HG03354 (cell line): Measurements from ENCODE around the gene PPP1R14B.

Source experiments
- ATAC-seq: cut with Tn5 transposase; IDR thresholded peaks from one replicate; pipeline ENCODE4 v1.9.1; 2021; ENCODE audit warnings: mild to moderate bottlenecking; ENCODE audit not compliant: unreplicated experiment, poor library complexity, severe bottlenecking

PPP1R14B gene

DNA sequence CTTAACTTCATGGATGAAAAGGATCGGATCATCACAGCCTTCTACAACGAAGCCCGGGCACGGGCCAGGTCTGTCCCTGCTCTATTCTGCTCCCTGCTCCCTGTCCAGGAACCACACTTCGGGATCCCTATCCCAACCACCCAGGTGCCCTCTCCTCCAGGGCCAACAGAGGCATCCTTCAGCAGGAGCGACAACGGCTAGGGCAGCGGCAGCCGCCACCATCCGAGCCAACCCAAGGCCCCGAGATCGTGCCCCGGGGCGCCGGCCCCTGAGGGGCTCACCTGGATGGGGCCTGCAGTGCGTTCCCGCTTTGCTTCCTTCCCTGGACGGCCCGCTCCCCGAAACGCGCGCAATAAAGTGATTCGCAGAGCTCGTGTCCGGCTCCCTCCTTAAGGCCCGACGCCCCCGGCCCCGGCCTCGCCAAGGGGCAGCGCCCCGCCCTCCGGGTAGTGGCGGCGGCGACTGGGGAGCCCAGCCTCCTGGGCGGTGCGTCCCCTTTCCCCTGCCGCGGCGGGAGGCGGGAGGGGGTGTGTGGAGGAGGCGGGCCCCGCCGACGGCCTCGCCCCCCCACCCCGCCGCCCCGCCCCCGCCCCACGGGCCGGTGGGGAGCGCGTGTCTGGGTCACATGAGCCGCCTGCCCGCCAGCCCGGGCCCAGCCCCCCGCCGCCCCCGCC, 12.7 kb downstream of the PPP1R14B start, which contains the start of gene VEGFB:
VEGFB (plus strand) TSS at position 672 of the 674 bp plus-strand sequence. CDS start 250 bp downstream, outside the sequence.
- ATAC-seq, result peak; percentile 34

DNA sequence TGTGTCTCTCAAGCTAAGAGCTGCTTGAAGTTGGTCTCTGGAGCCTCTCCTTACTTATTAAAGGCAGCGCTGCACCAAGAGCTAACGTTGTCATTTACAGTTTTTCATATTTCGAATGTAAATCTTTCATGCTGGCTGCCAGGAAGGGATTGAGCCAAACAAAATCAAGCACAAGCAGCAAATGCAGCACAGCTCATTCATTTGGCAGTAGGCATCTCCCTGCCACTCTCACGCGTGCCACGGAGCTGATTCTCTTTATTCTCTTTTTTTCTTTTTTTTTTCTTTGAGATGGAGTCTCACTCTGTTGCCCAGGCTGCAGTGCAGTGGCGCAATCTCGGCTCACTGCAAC, 13.8 kb downstream of the PPP1R14B start:
- no peak for ATAC-seq

DNA sequence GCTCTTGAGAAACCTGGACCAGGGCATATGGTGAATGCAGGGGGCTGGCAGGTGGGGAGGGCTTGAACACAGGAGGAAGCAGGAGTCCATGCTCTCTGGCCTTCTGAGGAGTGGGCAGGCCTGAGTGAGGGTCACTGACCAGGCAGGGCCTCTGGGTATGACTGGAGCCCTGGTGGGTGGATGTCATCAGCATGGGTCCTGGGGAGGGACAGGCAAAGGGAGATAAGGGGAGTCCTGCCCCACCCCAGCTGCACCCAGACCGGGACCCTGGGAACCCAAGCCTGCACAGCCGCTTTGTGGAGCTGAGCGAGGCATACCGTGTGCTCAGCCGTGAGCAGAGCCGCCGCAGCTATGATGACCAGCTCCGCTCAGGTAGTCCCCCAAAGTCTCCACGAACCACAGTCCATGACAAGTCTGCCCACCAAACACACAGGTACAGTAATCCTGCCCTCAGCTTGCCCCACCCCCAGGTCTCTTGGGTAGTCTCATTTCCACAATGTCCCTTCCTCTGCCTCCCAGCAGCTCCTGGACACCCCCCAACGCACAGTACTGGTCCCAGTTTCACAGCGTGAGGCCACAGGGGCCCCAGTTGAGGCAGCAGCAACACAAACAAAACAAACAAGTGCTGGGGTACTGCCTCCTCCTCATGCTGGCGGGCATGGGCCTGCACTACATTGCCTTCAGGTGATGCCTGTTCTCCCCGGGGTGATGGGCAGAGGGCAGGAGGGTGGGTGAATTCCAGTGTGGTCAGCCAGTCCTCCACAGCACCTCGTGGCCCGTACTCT, 14.4 kb downstream of the PPP1R14B start:
- no peak for ATAC-seq

DNA sequence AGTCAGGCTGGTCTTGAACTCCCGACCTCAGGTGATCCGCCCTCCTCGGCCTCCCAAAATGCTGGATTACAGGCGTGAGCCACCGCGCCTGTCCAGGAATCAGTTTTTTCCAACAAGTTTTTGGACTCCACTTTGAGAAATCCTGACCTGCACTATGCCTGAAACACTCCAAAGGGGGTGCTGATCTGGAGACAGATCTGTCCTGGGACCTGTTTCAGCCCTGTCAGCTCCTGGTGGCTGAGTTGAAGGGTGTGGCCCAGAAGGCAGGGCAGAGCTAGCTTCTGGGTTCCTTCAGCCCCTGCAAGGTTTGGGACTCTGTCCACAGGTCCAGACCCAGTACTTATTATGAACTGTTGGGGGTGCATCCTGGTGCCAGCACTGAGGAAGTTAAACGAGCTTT, 15.2 kb downstream of the PPP1R14B start:
- ATAC-seq, result no peak

DNA sequence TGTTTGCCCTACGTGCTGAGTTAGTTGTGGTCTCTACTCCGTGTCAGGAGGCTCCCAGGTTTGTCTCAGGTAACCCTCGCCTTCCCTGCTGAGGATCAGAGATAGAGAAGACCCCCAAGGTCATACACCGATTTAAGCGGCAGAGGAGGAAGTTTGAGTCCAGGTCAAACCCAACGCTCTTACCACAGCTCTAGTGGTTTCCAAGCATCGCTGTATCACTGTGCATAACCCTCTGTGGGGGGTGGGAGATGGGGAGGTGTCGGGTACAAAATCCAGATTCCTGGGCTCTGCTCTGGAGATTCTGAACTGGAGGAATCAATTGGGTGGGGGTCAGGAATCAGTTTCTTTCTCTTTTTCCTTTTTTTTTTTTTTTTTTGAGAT, 15.8 kb downstream of the PPP1R14B start:
- ATAC-seq, result no peak

DNA sequence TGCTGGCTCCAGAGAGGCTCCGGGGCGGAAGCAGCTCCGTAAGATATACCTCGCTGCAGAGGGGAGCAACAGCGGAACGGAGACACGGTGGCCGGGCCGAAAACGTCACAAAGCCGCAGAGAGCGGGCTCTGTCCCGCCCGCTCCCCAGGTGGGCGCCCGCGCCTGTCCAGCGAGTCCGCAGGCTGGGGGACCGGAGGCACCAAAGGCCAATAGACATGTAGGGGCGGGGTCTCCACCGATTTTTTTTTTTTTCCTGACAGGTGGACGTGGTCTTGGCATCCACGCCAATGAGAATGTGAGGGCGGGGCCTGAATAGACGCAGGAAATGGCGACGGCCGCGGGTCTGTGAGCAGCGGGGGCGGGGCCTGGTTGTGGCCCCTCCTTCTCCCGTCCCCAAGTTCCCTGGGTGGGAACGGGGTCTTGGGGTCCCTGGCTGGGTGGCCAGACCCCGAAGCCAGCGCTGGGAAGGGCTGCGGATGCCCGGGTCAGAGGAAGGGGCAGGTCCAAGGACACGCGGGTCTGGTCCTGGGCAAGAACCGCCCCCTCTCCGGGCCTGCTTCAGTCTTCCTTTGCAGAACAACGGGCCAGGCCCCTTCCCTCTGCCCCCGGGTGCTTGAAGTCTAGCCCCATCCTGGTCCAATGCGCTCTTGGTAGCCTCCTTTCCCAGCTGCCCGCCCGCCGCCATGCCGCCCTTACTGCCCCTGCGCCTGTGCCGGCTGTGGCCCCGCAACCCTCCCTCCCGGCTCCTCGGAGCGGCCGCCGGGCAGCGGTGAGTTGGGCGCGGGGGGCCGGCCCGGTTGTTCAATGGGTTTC, 16.4 kb downstream of the PPP1R14B start, which contains the start of gene DNAJC4:
DNAJC4 (plus strand) TSS at position 378 of the 814 bp plus-strand sequence; CDS start at position 685, 307 bp downstream.
- peak; percentile 53 for ATAC-seq

DNA sequence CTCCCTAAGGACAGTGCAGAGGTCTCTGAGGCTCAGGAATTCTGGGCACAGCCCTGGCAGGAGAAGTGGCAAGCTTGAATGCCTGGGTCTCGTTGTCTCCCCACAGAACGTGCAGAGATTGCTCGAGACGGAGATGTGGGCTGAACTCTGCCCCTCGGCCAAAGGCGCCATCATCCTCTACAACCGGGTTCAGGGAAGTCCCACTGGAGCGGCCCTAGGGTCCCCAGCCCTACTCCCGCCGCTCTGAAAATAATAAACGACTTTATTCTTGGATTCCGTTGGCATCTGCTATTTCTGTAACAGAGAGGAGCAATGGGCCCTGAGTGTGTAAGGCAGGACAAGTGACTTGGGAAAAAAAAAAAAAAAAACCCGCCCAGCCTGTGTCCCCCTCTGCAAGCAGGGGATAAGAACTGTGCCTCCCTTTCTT, 17.0 kb downstream of the PPP1R14B start:
- ATAC-seq, result no peak

DNA sequence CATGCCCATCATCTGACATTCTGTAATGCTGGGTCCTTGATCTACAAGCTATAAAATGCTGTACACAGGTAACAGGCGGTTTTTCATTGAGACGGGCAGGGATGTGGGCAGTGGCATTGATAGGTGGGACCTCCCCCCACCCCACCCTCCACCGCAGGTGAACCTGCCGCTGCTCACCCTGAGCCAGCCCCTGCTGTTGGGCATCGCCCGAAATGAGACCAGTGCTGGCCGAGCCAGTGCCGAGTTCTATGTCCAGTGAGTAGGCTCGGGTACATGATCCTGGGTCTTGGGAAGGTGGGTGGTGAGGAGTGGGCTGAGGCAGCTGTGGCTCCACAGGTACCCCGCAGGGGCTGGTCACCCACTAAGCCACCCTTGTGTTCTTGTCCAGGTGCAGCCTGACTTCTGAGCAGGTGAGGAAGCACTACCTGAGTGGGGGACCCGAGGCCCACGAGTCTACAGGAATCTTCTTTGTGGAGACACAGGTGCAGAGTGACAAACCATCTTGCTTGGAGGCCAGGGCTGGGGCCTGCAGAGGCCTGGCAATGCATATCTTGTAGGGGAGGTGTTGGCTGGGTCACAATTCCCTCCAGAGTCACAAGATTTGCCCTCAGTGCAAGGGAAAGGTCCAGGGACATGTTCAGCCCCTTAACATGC, 17.5 kb downstream of the PPP1R14B start:
- no peak for ATAC-seq

DNA sequence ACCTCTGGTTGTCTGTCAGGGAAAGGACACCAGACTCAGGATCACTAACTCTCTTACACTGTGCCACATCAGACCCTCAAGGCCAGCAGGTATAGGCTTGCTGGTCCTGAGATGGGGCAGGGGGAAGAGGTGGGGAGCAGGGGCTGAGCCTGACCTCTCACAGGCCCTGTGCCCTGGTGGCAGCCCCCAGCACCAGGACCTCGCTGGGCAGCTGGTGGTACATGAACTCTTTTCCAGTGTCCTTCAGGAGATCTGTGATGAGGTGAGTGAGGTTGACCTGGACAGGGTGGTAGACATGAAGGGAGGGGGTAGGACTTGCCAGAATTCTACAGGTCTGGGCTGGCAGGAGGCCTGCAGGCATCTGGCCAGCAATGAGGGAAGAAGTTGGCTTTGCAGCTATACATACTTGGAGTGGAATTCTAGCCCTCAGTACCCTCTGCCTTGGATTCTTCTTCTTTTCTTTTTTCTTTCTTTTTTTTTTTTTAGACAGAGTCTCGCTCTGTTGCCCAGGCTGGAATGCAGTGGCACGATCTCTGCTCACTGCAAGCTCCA, 19.3 kb downstream of the PPP1R14B start:
- no peak for ATAC-seq

DNA sequence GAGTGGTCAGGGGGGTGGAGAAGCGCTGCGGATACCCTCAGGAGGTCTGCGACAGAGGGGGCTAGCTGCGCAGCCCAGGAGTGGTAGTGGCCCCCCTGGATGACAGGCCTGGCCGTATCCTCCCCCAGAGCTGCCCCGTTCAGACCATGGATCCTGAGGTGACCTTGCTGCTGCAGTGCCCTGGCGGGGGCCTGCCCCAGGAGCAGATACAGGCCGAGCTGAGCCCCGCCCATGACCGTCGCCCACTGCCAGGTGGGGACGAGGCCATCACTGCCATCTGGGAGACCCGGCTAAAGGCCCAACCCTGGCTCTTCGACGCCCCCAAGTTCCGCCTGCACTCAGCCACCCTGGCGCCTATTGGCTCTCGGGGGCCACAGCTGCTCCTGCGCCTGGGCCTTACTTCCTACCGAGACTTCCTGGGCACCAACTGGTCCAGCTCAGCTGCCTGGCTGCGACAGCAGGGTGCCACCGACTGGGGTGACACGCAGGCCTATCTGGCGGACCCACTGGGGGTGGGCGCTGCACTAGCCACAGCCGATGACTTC, 20.2 kb downstream of the PPP1R14B start:
- peak; percentile 20 for ATAC-seq

DNA sequence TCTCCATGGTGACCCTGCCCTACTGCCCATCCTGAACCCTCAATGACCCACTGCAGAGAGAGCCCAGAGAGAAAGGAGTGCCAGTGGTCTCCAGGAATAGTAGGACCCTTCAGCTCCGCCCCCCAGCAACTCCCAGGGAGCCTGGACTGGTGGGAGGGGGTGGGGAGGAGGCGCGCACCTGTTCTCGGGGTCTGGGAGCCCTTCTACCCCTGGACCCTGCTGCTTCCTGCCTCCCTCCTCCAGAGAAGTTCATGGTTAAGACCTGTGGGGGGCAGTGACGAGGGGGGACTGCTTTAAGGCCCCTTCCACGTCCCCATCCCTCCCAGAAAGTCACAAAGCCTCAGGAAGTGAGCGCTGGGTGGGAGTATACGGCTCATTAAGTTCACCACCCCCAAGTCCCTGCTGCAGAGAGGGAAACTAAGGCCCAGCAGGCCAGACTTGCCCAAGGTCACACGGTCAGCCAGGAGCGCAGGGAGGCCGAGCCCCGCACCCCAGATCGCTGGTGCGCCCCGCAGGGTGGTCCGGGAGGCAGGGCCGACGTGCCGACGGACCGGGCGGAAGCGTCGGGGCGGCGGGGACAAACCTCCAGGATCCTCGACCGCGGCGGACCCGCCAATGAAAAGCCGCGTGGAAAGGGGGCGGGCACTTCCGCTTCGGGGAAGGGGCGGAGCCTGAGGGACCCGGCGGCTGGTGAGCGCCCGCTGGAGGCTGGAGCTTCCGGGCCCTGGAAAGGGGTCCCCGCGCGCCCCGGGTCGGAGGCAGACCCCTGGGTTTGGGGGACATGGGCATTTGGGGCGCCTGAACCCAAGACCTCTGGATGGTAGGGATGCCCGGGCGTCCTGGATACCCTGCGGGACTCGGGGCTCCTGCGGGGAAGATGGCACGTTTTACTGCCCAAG, 20.9 kb downstream of the PPP1R14B start, which contains the start of the genes NUDT22 and TRPT1:
NUDT22 (plus strand) TSS at position 667 of the 899 bp plus-strand sequence. CDS start 379 bp downstream, outside the sequence.
TRPT1 (minus strand) TSS at position 579 of the 899 bp plus-strand sequence; CDS start at position 253, 326 bp downstream.
- peak; percentile 57 for ATAC-seq

DNA sequence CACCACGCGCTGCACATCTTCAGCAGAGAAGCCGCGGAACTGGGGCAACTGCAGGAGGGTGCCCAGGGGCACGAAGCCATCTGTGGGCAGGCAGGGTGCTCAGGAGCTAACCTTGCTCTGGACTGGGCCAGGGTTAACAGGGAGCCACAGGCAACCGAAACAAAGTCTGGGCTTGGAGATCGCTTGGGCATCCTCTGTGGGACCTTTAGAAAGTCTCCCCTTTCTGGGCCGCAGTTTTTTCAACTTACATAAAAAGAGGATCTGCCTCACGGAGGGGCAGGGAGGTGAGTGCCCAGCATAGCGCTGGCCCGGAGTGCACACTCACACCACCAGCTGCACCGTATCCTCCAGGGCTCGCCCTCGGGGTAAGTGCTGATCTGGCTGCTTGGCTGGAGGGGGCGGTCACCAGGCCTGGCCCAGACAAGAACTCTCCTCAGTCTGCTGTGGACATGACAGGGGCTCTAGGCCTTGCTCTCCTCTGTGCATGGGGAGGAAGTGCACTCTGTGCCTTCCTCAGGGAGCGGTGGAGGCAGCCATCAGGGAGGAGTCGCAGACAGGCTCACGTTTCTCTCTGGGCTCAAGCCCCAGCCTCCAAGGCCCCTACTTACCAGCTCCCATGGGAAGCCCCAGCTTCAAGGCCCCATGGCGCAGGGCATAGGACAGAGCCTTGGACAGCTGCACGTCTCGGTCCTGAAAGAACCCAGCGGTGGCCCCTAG, 21.7 kb downstream of the PPP1R14B start:
- no peak for ATAC-seq

DNA sequence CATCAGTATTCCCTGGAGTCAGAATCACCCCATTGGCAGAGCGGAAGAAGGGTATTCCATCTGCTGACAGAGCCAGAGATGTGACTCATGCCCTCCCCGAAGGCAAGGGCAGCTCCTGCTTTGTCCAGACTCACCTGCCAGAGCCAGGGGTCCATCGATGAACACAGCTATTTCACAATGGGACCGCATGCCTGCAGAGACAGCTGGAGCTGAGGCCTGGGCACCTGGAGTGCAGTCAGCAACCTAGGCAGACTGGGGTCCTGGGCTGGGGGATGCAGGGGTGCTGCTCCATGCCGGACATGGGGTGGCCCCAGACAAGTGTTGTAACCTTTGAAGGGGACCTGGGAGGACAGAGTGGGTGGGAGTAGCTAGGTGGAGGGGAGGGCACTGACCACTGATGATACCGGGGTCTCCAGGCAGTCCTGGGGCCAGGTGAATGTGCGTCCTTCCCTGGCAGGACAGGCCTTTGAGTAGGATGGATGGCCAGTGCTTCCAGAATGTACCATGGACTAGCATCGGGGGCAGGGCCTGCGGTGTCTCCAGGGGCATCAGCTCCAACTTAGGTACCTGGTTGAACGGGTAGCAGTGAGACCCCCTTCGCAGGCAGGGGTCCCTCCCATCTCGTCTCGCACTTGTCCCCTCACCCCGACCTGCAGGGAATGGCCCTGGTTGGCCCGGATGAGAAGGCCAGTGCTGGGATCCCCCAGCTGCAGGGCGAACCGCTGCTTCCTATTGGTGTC, 22.4 kb downstream of the PPP1R14B start:
- ATAC-seq, result no peak

DNA sequence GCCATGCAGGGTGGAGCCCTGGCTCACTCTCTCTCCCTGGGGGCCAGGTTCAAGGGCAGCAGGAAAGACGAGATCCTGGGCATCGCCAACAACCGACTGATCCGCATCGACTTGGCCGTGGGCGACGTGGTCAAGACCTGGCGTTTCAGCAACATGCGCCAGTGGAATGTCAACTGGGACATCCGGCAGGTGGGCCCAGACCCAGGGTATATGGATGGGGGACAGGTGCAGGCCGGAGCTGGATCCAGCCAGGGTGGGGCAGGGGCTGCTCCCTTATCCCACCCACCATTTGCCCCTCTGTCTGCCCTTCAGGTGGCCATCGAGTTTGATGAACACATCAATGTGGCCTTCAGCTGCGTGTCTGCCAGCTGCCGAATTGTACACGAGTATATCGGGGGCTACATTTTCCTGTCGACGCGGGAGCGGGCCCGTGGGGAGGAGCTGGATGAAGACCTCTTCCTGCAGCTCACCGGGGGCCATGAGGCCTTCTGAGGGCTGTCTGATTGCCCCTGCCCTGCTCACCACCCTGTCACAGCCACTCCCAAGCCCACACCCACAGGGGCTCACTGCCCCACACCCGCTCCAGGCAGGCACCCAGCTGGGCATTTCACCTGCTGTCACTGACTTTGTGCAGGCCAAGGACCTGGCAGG, 23.6 kb downstream of the PPP1R14B start:
- ATAC-seq, result no peak

DNA sequence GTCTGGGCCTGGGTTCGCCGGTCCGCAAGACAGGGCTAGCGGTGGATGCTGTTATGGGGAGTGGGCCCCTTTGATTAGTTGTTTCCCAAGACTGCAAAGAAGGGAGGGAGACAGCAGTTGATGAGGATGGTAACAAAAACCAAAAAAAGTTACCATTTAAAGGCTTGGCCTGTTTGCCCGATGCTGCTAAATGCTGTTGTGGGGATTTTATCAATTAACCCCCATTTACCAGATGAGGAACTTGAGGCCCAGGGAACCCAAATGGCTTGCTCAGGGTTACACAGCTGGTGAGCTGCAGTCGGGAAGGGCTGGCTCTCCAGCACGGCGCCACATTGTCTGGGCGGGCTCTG, 24.1 kb downstream of the PPP1R14B start:
- no peak for ATAC-seq

DNA sequence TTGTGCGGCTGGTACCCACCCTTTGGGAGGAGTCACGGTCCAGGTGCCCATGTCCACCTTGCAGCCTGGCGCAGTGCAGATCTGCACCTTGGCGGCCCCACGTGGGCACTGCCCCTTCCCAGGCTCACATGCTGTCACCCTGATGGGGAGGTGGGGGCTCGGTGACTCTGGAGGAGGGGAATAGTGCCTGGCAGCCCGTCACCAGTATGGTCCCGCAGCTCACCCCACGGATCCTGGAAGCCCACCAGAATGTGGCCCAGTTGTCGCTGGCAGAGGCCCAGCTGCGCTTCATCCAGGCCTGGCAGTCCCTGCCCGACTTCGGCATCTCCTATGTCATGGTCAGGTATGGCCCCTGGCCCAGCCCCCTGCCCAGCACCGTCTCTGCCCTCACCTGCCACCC, 25.9 kb downstream of the PPP1R14B start:
- no peak for ATAC-seq
